HFF-Myc (cell line): ENCODE data around the gene GPR3.
A peak's percentile ranks its signal among the peaks of the same experiment; 100 is the strongest.

Experiments used
- DNase-seq: peaks from one replicate; pipeline ENCODE4 v3.0.0-alpha.2; 2011; ENCODE audit warnings: low read depth; ENCODE audit errors: extremely low read depth
- H3K4me3 ChIP-seq: replicated peaks from 2 replicates; pipeline ENCODE4 v1.5.1; 2011; ENCODE audit warnings: low read depth, mild to moderate bottlenecking, control low read depth, low read length
- TF ChIP-seq, protein P1 (sequence below): IDR thresholded peaks from 2 replicates; pipeline ENCODE4 v1.5.1; 2012; ENCODE audit warnings: mild to moderate bottlenecking, low read depth, low read length, control low read depth; ENCODE audit errors: missing control alignments

Gene GPR3

DNA sequence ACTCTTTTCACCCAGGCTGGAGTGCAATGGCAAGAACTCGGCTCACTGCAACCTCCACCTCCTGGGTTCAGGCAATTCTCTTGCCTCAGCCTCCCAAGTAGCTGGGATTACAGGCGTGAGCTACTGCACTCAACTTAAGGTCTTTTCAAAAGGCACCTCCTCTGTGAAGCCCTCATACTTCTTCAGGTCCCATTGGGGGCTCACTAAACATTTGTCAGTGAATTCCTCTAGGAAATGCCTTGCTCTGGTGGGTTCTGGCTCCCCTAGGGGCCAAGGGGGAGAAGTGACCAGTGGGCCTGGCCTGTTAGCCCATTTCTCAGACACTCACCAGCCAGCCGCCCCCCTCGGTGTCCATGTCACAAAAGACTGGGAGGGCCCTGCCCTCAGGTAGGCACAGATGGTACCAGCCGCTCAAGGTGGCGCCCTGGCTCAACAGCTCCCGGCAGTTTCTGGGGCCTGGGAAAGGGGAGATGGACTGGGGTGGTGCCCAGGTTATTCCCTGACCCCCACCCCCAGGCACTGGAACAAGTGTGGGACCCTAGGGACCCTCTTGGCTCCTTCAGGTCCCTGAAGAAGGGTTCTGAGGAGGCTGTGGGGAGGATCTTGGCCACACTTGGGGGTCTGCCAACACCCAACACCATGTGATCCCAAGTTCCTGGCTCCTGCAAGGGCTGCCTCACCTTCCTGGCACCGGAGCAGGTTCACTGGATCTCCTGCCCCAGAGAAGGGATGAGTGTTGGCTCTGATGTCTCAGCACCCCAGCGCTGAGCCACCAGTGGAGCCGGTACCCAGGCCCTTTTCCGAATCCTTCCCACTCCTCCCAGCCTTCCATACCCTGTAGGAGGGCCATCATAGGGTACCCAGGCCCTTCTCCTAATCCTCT, 19.4 kb upstream of the GPR3 start:
- no peak for DNase-seq
- no peak overlapping the region for H3K4me3 ChIP-seq
- TF ChIP-seq, protein P1, sequence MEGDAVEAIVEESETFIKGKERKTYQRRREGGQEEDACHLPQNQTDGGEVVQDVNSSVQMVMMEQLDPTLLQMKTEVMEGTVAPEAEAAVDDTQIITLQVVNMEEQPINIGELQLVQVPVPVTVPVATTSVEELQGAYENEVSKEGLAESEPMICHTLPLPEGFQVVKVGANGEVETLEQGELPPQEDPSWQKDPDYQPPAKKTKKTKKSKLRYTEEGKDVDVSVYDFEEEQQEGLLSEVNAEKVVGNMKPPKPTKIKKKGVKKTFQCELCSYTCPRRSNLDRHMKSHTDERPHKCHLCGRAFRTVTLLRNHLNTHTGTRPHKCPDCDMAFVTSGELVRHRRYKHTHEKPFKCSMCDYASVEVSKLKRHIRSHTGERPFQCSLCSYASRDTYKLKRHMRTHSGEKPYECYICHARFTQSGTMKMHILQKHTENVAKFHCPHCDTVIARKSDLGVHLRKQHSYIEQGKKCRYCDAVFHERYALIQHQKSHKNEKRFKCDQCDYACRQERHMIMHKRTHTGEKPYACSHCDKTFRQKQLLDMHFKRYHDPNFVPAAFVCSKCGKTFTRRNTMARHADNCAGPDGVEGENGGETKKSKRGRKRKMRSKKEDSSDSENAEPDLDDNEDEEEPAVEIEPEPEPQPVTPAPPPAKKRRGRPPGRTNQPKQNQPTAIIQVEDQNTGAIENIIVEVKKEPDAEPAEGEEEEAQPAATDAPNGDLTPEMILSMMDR: peak; percentile 42

DNA sequence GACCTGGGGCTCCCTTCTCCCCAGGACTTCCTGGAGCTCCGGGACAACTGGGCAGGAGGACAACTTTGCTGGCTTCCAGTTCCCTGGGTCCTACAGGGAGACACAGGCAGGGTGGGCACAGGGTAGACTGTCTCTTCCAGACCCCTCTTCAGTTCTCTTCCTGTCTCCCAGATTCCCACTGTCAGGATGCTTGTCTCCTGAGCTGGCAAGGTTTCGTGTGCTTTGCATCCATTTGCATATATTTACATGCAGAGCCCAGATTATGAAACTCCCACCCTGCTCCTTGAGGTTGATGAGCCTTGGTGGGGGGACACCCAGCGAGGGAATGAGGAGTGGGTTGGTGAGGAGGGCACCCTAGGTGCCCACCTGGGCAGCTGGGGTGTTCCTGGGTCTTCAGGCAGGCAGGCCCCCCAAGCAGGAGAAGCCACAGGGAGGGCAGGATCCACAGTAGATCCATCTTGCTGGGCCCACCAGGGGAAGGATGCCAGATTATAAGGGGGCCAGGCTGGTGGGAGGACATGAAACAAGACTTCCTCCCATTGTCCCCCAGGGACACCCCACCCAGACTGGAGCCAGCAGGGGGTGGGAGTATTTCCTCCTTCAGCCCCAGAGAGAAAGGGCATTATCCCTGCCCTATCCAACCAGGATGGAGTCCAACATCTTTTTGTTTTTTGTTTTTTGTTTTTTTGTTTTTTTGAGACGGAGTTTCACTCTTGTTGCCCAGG, 17.9 kb upstream of the GPR3 start, which contains the start of gene FCN3:
Gene FCN3, minus strand, starts transcription at position 463 of the 725 bp plus-strand sequence. Its CDS starts 6 bp downstream, at position 457.
- TF ChIP-seq, protein P1: no peak
- no peak for DNase-seq

DNA sequence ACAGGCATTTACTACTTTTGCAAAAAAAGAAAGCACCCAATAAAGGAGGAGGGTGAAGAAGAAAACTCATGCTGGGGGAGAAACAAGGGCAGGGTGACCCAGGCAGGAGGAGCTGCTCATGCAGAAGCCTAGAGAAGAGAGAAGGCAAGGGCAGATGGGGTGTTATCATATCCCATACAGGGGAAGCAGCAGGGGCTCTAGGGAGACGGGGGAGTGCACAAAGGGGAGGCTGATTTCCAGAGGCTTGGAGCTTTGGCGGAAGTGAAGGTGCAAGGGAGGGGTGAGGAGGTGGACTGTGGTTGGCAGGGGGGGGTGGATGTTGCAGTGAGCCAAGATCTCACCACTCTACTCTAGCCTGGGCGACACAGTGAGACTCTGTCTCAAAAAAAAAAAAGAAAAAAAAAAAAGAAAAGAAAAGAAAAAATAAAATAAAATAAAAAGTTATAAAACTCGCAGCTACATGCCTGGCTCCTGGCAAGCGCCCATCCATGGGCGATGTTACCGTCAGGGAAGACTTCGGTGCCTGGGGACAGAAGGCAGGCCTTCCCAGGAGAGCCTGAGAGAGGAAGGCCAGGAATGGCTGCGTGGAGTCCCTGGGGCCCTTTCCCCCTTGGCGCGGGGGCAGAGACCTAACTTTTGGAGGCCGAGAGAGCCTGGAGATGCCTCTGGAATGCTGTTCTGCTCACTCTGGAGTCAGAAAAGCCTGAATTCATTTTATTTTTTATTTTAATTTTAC, 14.5 kb upstream of the GPR3 start:
- TF ChIP-seq, protein P1: no peak
- H3K4me3 ChIP-seq: no peak overlapping the region
- no peak for DNase-seq

More for the DNA sequence above, 17.9 kb upstream of the GPR3 start, which contains the start of gene FCN3:
- no peak within 1 kb of the TSS for H3K4me3 ChIP-seq

DNA sequence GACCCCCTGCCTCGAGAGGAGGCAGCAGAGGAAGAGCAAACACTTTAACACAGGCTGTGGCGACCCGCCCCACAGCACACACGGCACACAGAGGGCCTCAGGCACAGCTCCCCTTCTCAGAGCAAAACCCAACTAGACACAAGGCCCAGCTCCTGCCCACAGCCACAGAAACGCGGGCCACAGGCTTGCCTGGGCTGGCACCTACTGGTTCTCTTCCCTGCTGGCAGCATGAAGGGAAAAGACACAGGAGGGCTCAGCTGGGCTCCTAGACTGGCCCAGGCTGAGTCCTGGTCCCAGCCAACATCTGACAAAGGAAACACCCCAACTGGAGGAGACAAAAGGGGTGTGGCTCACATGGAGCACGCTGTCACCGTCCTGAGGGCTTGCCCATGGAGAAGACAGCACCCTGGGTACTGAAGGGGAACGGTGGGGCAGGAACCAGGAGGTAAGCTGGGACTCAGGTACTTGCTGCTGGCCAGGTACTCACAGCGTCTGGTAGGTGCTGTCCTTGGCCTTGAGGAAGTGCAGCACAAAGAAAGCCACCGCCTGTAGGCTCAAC, 12.8 kb upstream of the GPR3 start:
- DNase-seq: no peak
- no peak overlapping the region for H3K4me3 ChIP-seq
- TF ChIP-seq, protein P1: no peak

DNA sequence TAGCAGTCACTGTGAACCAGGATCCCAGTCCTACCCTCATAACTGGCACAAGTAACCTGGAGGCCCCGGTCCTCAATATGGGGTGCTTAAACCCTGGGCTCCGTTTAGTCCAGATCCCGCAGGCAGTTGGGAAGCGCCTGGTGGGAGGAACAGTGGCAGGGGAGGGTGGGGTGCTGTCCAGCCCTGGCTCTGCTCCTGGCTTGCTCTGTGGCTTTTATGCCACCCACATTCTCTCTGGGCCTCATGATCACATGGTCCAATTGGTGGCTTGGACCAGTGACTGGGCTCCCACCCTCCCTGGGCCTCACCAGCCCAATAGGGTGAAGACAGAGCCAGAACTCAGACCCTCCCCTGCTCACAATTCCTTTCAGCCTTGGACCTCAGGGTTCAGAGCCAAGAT, 12.2 kb upstream of the GPR3 start:
- no peak overlapping the region for H3K4me3 ChIP-seq
- TF ChIP-seq, protein P1: no peak
- no peak for DNase-seq
